Loucy (cell line): Measurements from ENCODE around the gene CTSE.

Source experiments
- H2AFZ ChIP-seq: fragments of 200-600 bp; sonication (generic); 2 replicates; pipeline ENCODE4 v1.6.0; 2016; ENCODE audit warnings: antibody characterized with exemption, mild to moderate bottlenecking, low read length, moderate library complexity
- H3F3A ChIP-seq: fragments of 200-600 bp; 2 replicates; pipeline ENCODE4 v1.6.0; 2016; ENCODE audit warnings: antibody characterized with exemption, low read depth, mild to moderate bottlenecking
- H3K27me3 ChIP-seq: fragments of 200-600 bp; sonication (generic); 2 replicates; pipeline ENCODE4 v1.6.1; 2014; ENCODE audit warnings: low read length, mild to moderate bottlenecking; ENCODE audit not compliant: insufficient read depth, poor library complexity, severe bottlenecking
- H3K36me3 ChIP-seq: fragments of 200-600 bp; sonication (generic); 2 replicates; pipeline ENCODE4 v1.6.1; 2016; ENCODE audit warnings: low read length; ENCODE audit not compliant: insufficient read depth
- H3K4me1 ChIP-seq: fragments of 200-600 bp; sonication (generic); 2 replicates; pipeline ENCODE4 v1.5.1; 2014; ENCODE audit warnings: low read length, mild to moderate bottlenecking; ENCODE audit not compliant: insufficient read depth, poor library complexity, severe bottlenecking
- H3K4me2 ChIP-seq: fragments of 200-600 bp; sonication (generic); 2 replicates; pipeline ENCODE4 v1.6.0; 2014; ENCODE audit warnings: antibody characterized with exemption, low read length, low read depth, mild to moderate bottlenecking; ENCODE audit not compliant: poor library complexity, severe bottlenecking
- H3K4me3 ChIP-seq: fragments of 200-600 bp; sonication (generic); 2 replicates; pipeline ENCODE4 v1.5.1; 2014; ENCODE audit warnings: low read length, mild to moderate bottlenecking, mixed read lengths; ENCODE audit not compliant: poor library complexity, severe bottlenecking
- H3K79me2 ChIP-seq: fragments of 200-600 bp; sonication (generic); 2 replicates; pipeline ENCODE4 v1.6.1; 2014; ENCODE audit warnings: low read length; ENCODE audit not compliant: insufficient read depth
- H3K9ac ChIP-seq: fragments of 200-600 bp; sonication (generic); 2 replicates; pipeline ENCODE4 v1.6.0; 2014; ENCODE audit warnings: mild to moderate bottlenecking, low read depth, low read length, moderate library complexity; ENCODE audit not compliant: poor library complexity, severe bottlenecking
- H3K9me2 ChIP-seq: fragments of 200-600 bp; sonication (generic); replicated peaks from 2 replicates; pipeline ENCODE4 v1.6.1; 2016; ENCODE audit warnings: low read depth, low read length, mixed read lengths
- H3K9me3 ChIP-seq: fragments of 200-600 bp; sonication (generic); 2 replicates; pipeline ENCODE4 v1.6.1; 2014; ENCODE audit warnings: mild to moderate bottlenecking, antibody characterized with exemption, low read length, low read depth; ENCODE audit not compliant: insufficient read depth
- H4K20me1 ChIP-seq: fragments of 200-600 bp; sonication (generic); 2 replicates; pipeline ENCODE4 v1.6.0; 2014; ENCODE audit warnings: antibody characterized with exemption, low read length, mild to moderate bottlenecking; ENCODE audit not compliant: insufficient read depth, poor library complexity, severe bottlenecking
- CTCF ChIP-seq: fragments of 200-600 bp; sonication (generic); conservative IDR thresholded peaks from 2 replicates; pipeline ENCODE4 v1.5.1; 2014; ENCODE audit warnings: mild to moderate bottlenecking, antibody characterized with exemption, low read length
- EZH2phosphoT487 ChIP-seq: fragments of 200-600 bp; IDR thresholded peaks from 2 replicates; pipeline ENCODE4 v1.6.1; 2018; ENCODE audit warnings: antibody characterized with exemption, mild to moderate bottlenecking, moderate library complexity, borderline replicate concordance

The CTSE gene

GRCh38 chr1:206030714-206031113 is 7.0 kb upstream of the CTSE start:
- Histone ChIP-seq H3F3A (no peaks in the 10 kb centered on the region), H3K9ac (peak overlapping the region; percentile 59), H3K4me2 (peak overlapping the region; percentile 61), H3K79me2 (peaks cover 20% of the 10 kb centered on the region), H3K9me3 (no peaks in the 10 kb centered on the region; the same call in 1 of the 2 replicates), H4K20me1 (no peaks in the 10 kb centered on the region), H3K4me1 (peaks cover 35% of the 10 kb centered on the region), H2AFZ (peak overlapping the region; percentile 80), H3K36me3 (no peaks in the 10 kb centered on the region), H3K9me2 (no peaks in the 10 kb centered on the region), H3K27me3 (no peaks in the 10 kb centered on the region), H3K4me3 (peak overlapping the region; percentile 42)
- TF ChIP-seq CTCF, result peak; percentile 99
- TF ChIP-seq EZH2phosphoT487, result no peak

GRCh38 chr1:206030191-206030590 is 6.5 kb upstream of the CTSE start:
- H3K4me2 ChIP-seq, result no peak overlapping the region
- H3K27me3 ChIP-seq, result no peaks in the 10 kb centered on the region
- peaks cover 15% of the 10 kb centered on the region for H3K79me2 ChIP-seq
- no peaks in the 10 kb centered on the region for H3K36me3 ChIP-seq
- peak overlapping the region; percentile 59 for H3K9ac ChIP-seq
- no peaks in the 10 kb centered on the region for H4K20me1 ChIP-seq
- peak overlapping the region; percentile 80; the same call in 1 of the 2 replicates for H2AFZ ChIP-seq
- peaks cover 35% of the 10 kb centered on the region for H3K4me1 ChIP-seq
- H3K9me3 ChIP-seq, result no peaks in the 10 kb centered on the region; the same call in 1 of the 2 replicates
- H3F3A ChIP-seq, result no peaks in the 10 kb centered on the region
- TF ChIP-seq EZH2phosphoT487 (no peak), CTCF (no peak)
- no peaks in the 10 kb centered on the region for H3K9me2 ChIP-seq
- H3K4me3 ChIP-seq, result no peak overlapping the region

GRCh38 chr1:206029484-206029883 is 5.8 kb upstream of the CTSE start:
- Histone ChIP-seq H3K27me3 (no peaks in the 10 kb centered on the region), H4K20me1 (no peaks in the 10 kb centered on the region), H3F3A (no peaks in the 10 kb centered on the region), H3K79me2 (peaks cover 8% of the 10 kb centered on the region), H3K4me1 (peaks cover 31% of the 10 kb centered on the region), H3K4me2 (no peak overlapping the region), H3K9me3 (no peaks in the 10 kb centered on the region; the same call in 1 of the 2 replicates), H3K9ac (no peak overlapping the region), H3K36me3 (no peaks in the 10 kb centered on the region), H3K4me3 (no peak overlapping the region), H3K9me2 (no peaks in the 10 kb centered on the region), H2AFZ (no peak overlapping the region)
- TF ChIP-seq CTCF (no peak), EZH2phosphoT487 (no peak)
